CD14-positive monocyte (primary cell): ENCODE data around the gene ZNF362. TPM values are rescaled to one million over a fixed set of nuclear protein-coding genes. Genes with fewer than 3 reads are reported as not detected.

Experiments used
- DNase-seq, 3 donors: peaks; one replicate each; pipeline ENCODE4 v3.0.0-alpha.2; 2011 to 2022
- H2AFZ ChIP-seq: 2 replicates; pipeline ENCODE4 v1.6.0; 2012; ENCODE audit warnings: mild to moderate bottlenecking, low read depth, low read length, inconsistent platforms; ENCODE audit not compliant: insufficient read depth, poor library complexity, severe bottlenecking
- H3K27ac ChIP-seq, 2 donors: 1 replicate in 1 of 2; 2 replicates in 1 of 2; pipeline ENCODE4 v1.5.1; 2012 to 2013; ENCODE audit warnings: low read length in 2 of 2, control low read depth in 1 of 2, inconsistent platforms in 1 of 2, low read depth in 1 of 2, mild to moderate bottlenecking in 1 of 2
- H3K27me3 ChIP-seq, 2 donors: one replicate each; pipeline versions ENCODE4 v1.6.0 to v1.6.1; 2011 to 2013; ENCODE audit warnings: low read length in 2 of 2; ENCODE audit not compliant: control insufficient read depth in 2 of 2, insufficient read depth in 2 of 2
- H3K36me3 ChIP-seq, 2 donors: replicated peaks in 1 of 2; 1 replicate in 1 of 2; 2 replicates in 1 of 2; pipeline versions ENCODE4 v1.5.1 to v1.6.1; 2012 to 2013; ENCODE audit warnings: low read length in 2 of 2, control low read depth in 1 of 2, inconsistent platforms in 1 of 2, mild to moderate bottlenecking in 1 of 2; ENCODE audit not compliant: insufficient read depth in 2 of 2, control insufficient read depth in 1 of 2
- H3K4me1 ChIP-seq, 2 donors: 1 replicate in 1 of 2; 2 replicates in 1 of 2; pipeline versions ENCODE4 v1.5.1 to v1.6.1; 2012 to 2013; ENCODE audit warnings: low read length in 2 of 2, control low read depth in 1 of 2, inconsistent platforms in 1 of 2, mild to moderate bottlenecking in 1 of 2, moderate library complexity in 1 of 2; ENCODE audit not compliant: insufficient read depth in 2 of 2, control insufficient read depth in 1 of 2
- H3K4me2 ChIP-seq: replicated peaks from 2 replicates; pipeline ENCODE3; 2012; ENCODE audit warnings: low read length, moderate library complexity, mild to moderate bottlenecking; ENCODE audit not compliant: poor library complexity, severe bottlenecking; ENCODE audit errors: extremely low read depth
- H3K4me3 ChIP-seq, 3 experiments: fragments of 200-600 bp in 1 of 3; sonication (generic) in 1 of 3; replicated peaks in 1 of 3; 1 replicate in 2 of 3; 2 replicates in 1 of 3; pipeline ENCODE4 v1.5.1; 2011 to 2013; ENCODE audit warnings: low read length in 3 of 3, mild to moderate bottlenecking in 3 of 3, control low read depth in 2 of 3, low read depth in 2 of 3, inconsistent platforms in 1 of 3, moderate library complexity in 1 of 3
- H3K79me2 ChIP-seq: 2 replicates; pipeline ENCODE4 v1.6.0; 2012; ENCODE audit warnings: mild to moderate bottlenecking, control low read depth, inconsistent platforms, low read length, moderate library complexity; ENCODE audit not compliant: insufficient read depth
- H3K9ac ChIP-seq: 2 replicates; pipeline ENCODE4 v1.6.0; 2017; ENCODE audit warnings: low read length, mild to moderate bottlenecking; ENCODE audit not compliant: insufficient read depth, poor library complexity, severe bottlenecking
- H3K9me3 ChIP-seq, 2 donors: replicated peaks in 1 of 2; 1 replicate in 1 of 2; 2 replicates in 1 of 2; pipeline versions ENCODE4 v1.5.1 to v1.6.1; 2012 to 2013; ENCODE audit warnings: low read length in 2 of 2, control low read depth in 1 of 2; ENCODE audit not compliant: control insufficient read depth in 1 of 2, insufficient read depth in 1 of 2
- H4K20me1 ChIP-seq: 2 replicates; pipeline ENCODE4 v1.6.0; 2012; ENCODE audit warnings: mild to moderate bottlenecking, low read length, control low read depth, moderate library complexity; ENCODE audit not compliant: insufficient read depth
- H3K27ac Mint-ChIP-seq, 7 donors: one replicate each; pipeline ENCODE4 v1.8.0; 2020; ENCODE audit warnings: mild to moderate bottlenecking in 7 of 7, mixed read lengths in 7 of 7, moderate library complexity in 6 of 7, inconsistent platforms in 2 of 7
- H3K27me3 Mint-ChIP-seq, 3 donors: one replicate each; pipeline ENCODE4 v1.8.0; 2021 to 2022; ENCODE audit warnings: low read depth in 3 of 3, mild to moderate bottlenecking in 3 of 3, mixed read lengths in 3 of 3, moderate library complexity in 3 of 3, inconsistent platforms in 1 of 3
- H3K36me3 Mint-ChIP-seq, 2 donors: one replicate each; pipeline ENCODE4 v1.8.0; 2020; ENCODE audit warnings: mixed read lengths in 2 of 2, inconsistent platforms in 1 of 2, mild to moderate bottlenecking in 1 of 2
- H3K4me1 Mint-ChIP-seq: one replicate; pipeline ENCODE4 v1.8.0; 2020; ENCODE audit warnings: mild to moderate bottlenecking, mixed read lengths
- H3K4me3 Mint-ChIP-seq, 2 donors: one replicate each; pipeline ENCODE4 v1.8.0; 2020; ENCODE audit warnings: mild to moderate bottlenecking in 2 of 2, mixed read lengths in 2 of 2, moderate library complexity in 1 of 2
- H3K9me3 Mint-ChIP-seq, 7 donors: one replicate each; pipeline ENCODE4 v1.8.0; 2020 to 2022; ENCODE audit warnings: mixed read lengths in 7 of 7, mild to moderate bottlenecking in 6 of 7, moderate library complexity in 6 of 7, inconsistent platforms in 2 of 7
- CTCF ChIP-seq: fragments of 200-600 bp; IDR thresholded peaks from one replicate; pipeline ENCODE4 v1.8.0; 2022; ENCODE audit warnings: antibody characterized with exemption, mild to moderate bottlenecking
- WGBS: methylation state at CpG from one replicate; pipeline ENCODE4 v1.1.5; 2013; ENCODE audit warnings: missing lambda C conversion rate; ENCODE audit not compliant: insufficient coverage; 5-methylcytosine and 5-hydroxymethylcytosine counted together
- intact Hi-C, 2 donors: fragments of 100-400 bp; cut with micrococcal nuclease; formaldehyde crosslinking; loops; one replicate each; pipeline versions ENCODE4 v1.15.0 to v1.15.1; 2023
- polyA plus RNA-seq, 3 donors: library from polyadenylated mRNA; depleted of rRNA in 1 of 3; unstranded in 2 of 3; stranded (reverse) in 1 of 3; fragments of 300-500 nt in 2 of 3; fragments of >200 nt in 1 of 3; fragmentation: Illumina TruSeq in 2 of 3; gene quantifications; 1 replicate in 2 of 3; 2 replicates in 1 of 3; pipeline ENCODE4 v1.2.3, GENCODE V29; 2012 to 2021

The ZNF362 gene
- polyA plus RNA-seq, 3 donors, result 11.4 to 18.9 (median 13.5) TPM

GRCh38 chr1:33301273-33301984 lies 45.1 kb downstream of the ZNF362 start:
- 96% methylated on average over 4 of the region's 4 CpGs for WGBS
- Mint-ChIP-seq H3K4me3 (no peak overlapping the region), H3K27me3 (peaks cover 14 to 21% (median 16%) of the 10 kb centered on the region in 3 donors), H3K36me3 (peaks cover 37 to 45% of the 10 kb centered on the region in 2 donors), H3K4me1 (peaks cover 20% of the 10 kb centered on the region), H3K27ac (peak overlapping the region in 1 of 7 donors; percentile 35), H3K9me3 (peaks cover 0 to 11% (median 0%) of the 10 kb centered on the region in 7 donors)
- intact Hi-C loops, result no loop called here
- Histone ChIP-seq H3K36me3 (peaks cover 27 to 46% of the 10 kb centered on the region in 2 donors), H3K4me2 (no peak overlapping the region), H4K20me1 (peaks cover 12% of the 10 kb centered on the region), H3K9me3 (no peaks in the 10 kb centered on the region), H3K27me3 (peaks cover 7 to 14% of the 10 kb centered on the region in 2 donors), H3K4me1 (peaks cover 11 to 16% of the 10 kb centered on the region in 2 donors), H3K4me3 (no peak overlapping the region), H3K27ac (no peak overlapping the region), H3K79me2 (no peaks in the 10 kb centered on the region), H2AFZ (no peak overlapping the region), H3K9ac (no peak overlapping the region)
- no peak for DNase-seq
- TF ChIP-seq CTCF, result no peak

- Mint-ChIP-seq H3K4me3 (no peak overlapping the region), H3K4me1 (peaks cover 22% of the 10 kb centered on the region), H3K27me3 (peaks cover 20 to 29% (median 22%) of the 10 kb centered on the region in 3 donors), H3K27ac (no peak overlapping the region), H3K9me3 (peaks cover 0 to 13% (median 2%) of the 10 kb centered on the region in 7 donors), H3K36me3 (peaks cover 28 to 37% of the 10 kb centered on the region in 2 donors)
- DNase-seq, result no peak
- H3K9me3 ChIP-seq, result no peaks in the 10 kb centered on the region
- no peak overlapping the region for H3K4me3 ChIP-seq
- no peaks in the 10 kb centered on the region for H3K79me2 ChIP-seq
- peaks cover 19 to 37% of the 10 kb centered on the region in 2 donors for H3K36me3 ChIP-seq
- H3K27me3 ChIP-seq, result peaks cover 9 to 18% of the 10 kb centered on the region in 2 donors
- TF ChIP-seq CTCF, result no peak
- H3K27ac ChIP-seq, result no peak overlapping the region
- no peak overlapping the region for H3K4me2 ChIP-seq
- H3K9ac ChIP-seq, result no peak overlapping the region
- intact Hi-C loops, result no loop called here
- peaks cover 13 to 24% of the 10 kb centered on the region in 2 donors for H3K4me1 ChIP-seq
- H2AFZ ChIP-seq, result no peak overlapping the region
- 33% methylated on average over 1 of the region's 1 CpG for WGBS
- H4K20me1 ChIP-seq, result peaks cover 12% of the 10 kb centered on the region
These were observed 46.0 kb downstream of the ZNF362 start for GRCh38 chr1:33302325-33302724.
